WTC11 (cell line): ENCODE results near the gene QKI. TPM values are rescaled to one million over a fixed set of nuclear protein-coding genes. Genes with fewer than 3 reads are reported as not detected.

Source experiments
- ATAC-seq: fragments of 200-7000 bp; cut with Tn5 transposase; 2 replicates; pipeline ENCODE4 v1.10.0; 2021; ENCODE audit warnings: mild to moderate bottlenecking, moderate library complexity
- CTCF ChIA-PET: fragments of 300-600 bp; sonication (Branson Sonifier 250); formaldehyde crosslinking; loops from one replicate; lab custom pipeline; 2021; ENCODE audit warnings: antibody characterized with exemption; lab: Charles Lee
- POLR2A ChIA-PET: fragments of 350-600 bp; sonication (Branson Sonifier 250); formaldehyde crosslinking; loops from one replicate; lab custom pipeline; 2021; ENCODE audit warnings: antibody characterized with exemption; lab: Charles Lee
- DNase-seq: peaks from one replicate; pipeline ENCODE4 v3.0.0; 2021; ENCODE audit warnings: low spot score
- H3K27ac Mint-ChIP-seq: 2 replicates; pipeline ENCODE4 v1.8.0; 2021; ENCODE audit warnings: mixed read lengths
- H3K27me3 Mint-ChIP-seq: 2 replicates; pipeline ENCODE4 v1.8.0; 2021; ENCODE audit warnings: low read depth, mild to moderate bottlenecking, moderate library complexity, mixed read lengths
- H3K36me3 Mint-ChIP-seq: 2 replicates; pipeline ENCODE4 v1.8.0; 2021; ENCODE audit warnings: mixed read lengths
- H3K4me1 Mint-ChIP-seq: 2 replicates; pipeline ENCODE4 v1.8.0; 2022; ENCODE audit warnings: mixed read lengths
- H3K4me3 Mint-ChIP-seq: 2 replicates; pipeline ENCODE4 v1.8.0; 2021; ENCODE audit warnings: mild to moderate bottlenecking, moderate library complexity, mixed read lengths
- H3K9me3 Mint-ChIP-seq: 2 replicates; pipeline ENCODE4 v1.8.0; 2021; ENCODE audit warnings: mixed read lengths
- AFF4 ChIP-seq: sonication (generic); formaldehyde crosslinking; IDR thresholded peaks from 2 replicates; pipeline ENCODE4 v1.8.1; 2023; ENCODE audit warnings: mild to moderate bottlenecking, missing genetic modification reagents, borderline replicate concordance
- AR ChIP-seq: fragments of 250-450 bp; sonication (Bioruptor Pico); IDR thresholded peaks from 2 replicates; pipeline ENCODE4 v1.9.0; 2021; ENCODE audit warnings: mild to moderate bottlenecking
- CREM ChIP-seq: sonication (generic); formaldehyde crosslinking; IDR thresholded peaks from 2 replicates; pipeline ENCODE4 v1.8.1; 2022; ENCODE audit warnings: mild to moderate bottlenecking, missing genetic modification reagents, moderate library complexity
- ELF4 ChIP-seq: sonication (generic); formaldehyde crosslinking; IDR thresholded peaks from 2 replicates; pipeline ENCODE4 v1.8.1; 2022; ENCODE audit warnings: low read depth, mild to moderate bottlenecking, moderate library complexity, missing genetic modification reagents
- ESRRA ChIP-seq: sonication (generic); formaldehyde crosslinking; IDR thresholded peaks from 2 replicates; pipeline ENCODE4 v1.8.1; 2022; ENCODE audit warnings: mild to moderate bottlenecking, missing genetic modification reagents, borderline replicate concordance
- FOXK1 ChIP-seq: sonication (generic); formaldehyde crosslinking; IDR thresholded peaks from 2 replicates; pipeline ENCODE4 v1.8.0; 2022; ENCODE audit warnings: mild to moderate bottlenecking, moderate library complexity, missing genetic modification reagents
- JUN ChIP-seq: sonication (generic); formaldehyde crosslinking; IDR thresholded peaks from 2 replicates; pipeline ENCODE4 v1.8.0; 2023; ENCODE audit warnings: mild to moderate bottlenecking, missing genetic modification reagents
- NFATC4 ChIP-seq: fragments of 250-450 bp; sonication (Bioruptor Pico); IDR thresholded peaks from 2 replicates; pipeline ENCODE4 v1.9.0; 2021; ENCODE audit warnings: mild to moderate bottlenecking
- RELA ChIP-seq: sonication (generic); formaldehyde crosslinking; IDR thresholded peaks from 2 replicates; pipeline ENCODE4 v1.8.1; 2022; ENCODE audit warnings: missing genetic modification reagents, mild to moderate bottlenecking, borderline replicate concordance
- SMAD4 ChIP-seq: sonication (generic); formaldehyde crosslinking; IDR thresholded peaks from 2 replicates; pipeline ENCODE4 v1.8.0; 2022; ENCODE audit warnings: mild to moderate bottlenecking, missing genetic modification reagents
- SOX15 ChIP-seq: fragments of 250-450 bp; sonication (Bioruptor Pico); IDR thresholded peaks from 2 replicates; pipeline ENCODE4 v1.9.0; 2021; ENCODE audit warnings: mild to moderate bottlenecking
- TCF7 ChIP-seq: sonication (generic); formaldehyde crosslinking; IDR thresholded peaks from 2 replicates; pipeline ENCODE4 v1.8.0; 2022; ENCODE audit warnings: mild to moderate bottlenecking, low read depth, missing genetic modification reagents, moderate library complexity
- TEAD1 ChIP-seq: sonication (generic); formaldehyde crosslinking; IDR thresholded peaks from 2 replicates; pipeline ENCODE4 v1.8.0; 2022; ENCODE audit warnings: mild to moderate bottlenecking, missing genetic modification reagents
- ZNF138 ChIP-seq: sonication (generic); formaldehyde crosslinking; conservative IDR thresholded peaks from 2 replicates; pipeline ENCODE4 v1.8.1; 2022; ENCODE audit warnings: mild to moderate bottlenecking, moderate library complexity, missing genetic modification reagents
- ZNF317 ChIP-seq: sonication (generic); formaldehyde crosslinking; IDR thresholded peaks from 2 replicates; pipeline ENCODE4 v1.8.1; 2023; ENCODE audit warnings: low read depth, mild to moderate bottlenecking, moderate library complexity, missing genetic modification reagents, borderline replicate concordance
- ZNF396 ChIP-seq: fragments of 250-450 bp; sonication (Bioruptor Pico); IDR thresholded peaks from 2 replicates; pipeline ENCODE4 v1.8.0; 2021; ENCODE audit warnings: mild to moderate bottlenecking, moderate library complexity, borderline replicate concordance
- total RNA-seq: library from RNA; stranded (reverse); gene quantifications from 3 replicates; pipeline ENCODE4 v1.2.3, GENCODE V29; 2021
- TF ChIP-seq, protein P1 (sequence below): sonication (generic); formaldehyde crosslinking; IDR thresholded peaks from 2 replicates; pipeline ENCODE4 v1.8.0; 2022; ENCODE audit warnings: mild to moderate bottlenecking, missing genetic modification reagents
- TF ChIP-seq, protein P2 (sequence below): sonication (generic); formaldehyde crosslinking; IDR thresholded peaks from 2 replicates; pipeline ENCODE4 v1.8.1; 2022; ENCODE audit warnings: missing genetic modification reagents, borderline replicate concordance
- TF ChIP-seq, protein P3 (sequence below): sonication (generic); formaldehyde crosslinking; IDR thresholded peaks from 2 replicates; pipeline ENCODE4 v1.8.1; 2023; ENCODE audit warnings: mild to moderate bottlenecking, missing genetic modification reagents, moderate library complexity

Gene QKI
- total RNA-seq, 1 experiment from 2014 or later, result 145 TPM

DNA sequence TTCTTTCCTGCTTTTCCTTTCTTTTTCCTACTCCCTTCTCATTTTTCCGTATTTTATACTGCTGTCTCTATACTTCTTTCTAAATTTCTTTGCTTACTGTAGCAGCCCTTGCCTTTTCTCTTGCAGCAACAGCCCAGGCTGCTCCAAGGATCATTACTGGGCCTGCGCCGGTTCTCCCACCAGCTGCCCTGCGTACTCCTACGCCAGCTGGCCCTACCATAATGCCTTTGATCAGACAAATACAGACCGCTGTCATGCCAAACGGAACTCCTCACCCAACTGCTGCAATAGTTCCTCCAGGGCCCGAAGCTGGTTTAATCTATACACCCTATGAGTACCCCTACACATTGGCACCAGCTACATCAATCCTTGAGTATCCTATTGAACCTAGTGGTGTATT, 148.8 kb downstream of the QKI start:
- TF ChIP-seq AFF4 (CRISPR knock-in tag) (no peak), ZNF396 (no peak), ZNF138 (CRISPR knock-in tag) (no peak)
- TF ChIP-seq, protein P1, sequence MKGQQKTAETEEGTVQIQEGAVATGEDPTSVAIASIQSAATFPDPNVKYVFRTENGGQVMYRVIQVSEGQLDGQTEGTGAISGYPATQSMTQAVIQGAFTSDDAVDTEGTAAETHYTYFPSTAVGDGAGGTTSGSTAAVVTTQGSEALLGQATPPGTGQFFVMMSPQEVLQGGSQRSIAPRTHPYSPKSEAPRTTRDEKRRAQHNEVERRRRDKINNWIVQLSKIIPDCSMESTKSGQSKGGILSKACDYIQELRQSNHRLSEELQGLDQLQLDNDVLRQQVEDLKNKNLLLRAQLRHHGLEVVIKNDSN, result no peak
- TF ChIP-seq, protein P2, sequence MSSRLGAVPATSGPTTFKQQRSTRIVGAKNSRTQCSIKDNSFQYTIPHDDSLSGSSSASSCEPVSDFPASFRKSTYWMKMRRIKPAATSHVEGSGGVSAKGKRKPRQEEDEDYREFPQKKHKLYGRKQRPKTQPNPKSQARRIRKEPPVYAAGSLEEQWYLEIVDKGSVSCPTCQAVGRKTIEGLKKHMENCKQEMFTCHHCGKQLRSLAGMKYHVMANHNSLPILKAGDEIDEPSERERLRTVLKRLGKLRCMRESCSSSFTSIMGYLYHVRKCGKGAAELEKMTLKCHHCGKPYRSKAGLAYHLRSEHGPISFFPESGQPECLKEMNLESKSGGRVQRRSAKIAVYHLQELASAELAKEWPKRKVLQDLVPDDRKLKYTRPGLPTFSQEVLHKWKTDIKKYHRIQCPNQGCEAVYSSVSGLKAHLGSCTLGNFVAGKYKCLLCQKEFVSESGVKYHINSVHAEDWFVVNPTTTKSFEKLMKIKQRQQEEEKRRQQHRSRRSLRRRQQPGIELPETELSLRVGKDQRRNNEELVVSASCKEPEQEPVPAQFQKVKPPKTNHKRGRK (CRISPR knock-in tag), result no peak
- peaks cover 17% of the 10 kb centered on the region for H3K4me1 Mint-ChIP-seq
- H3K4me3 Mint-ChIP-seq, result no peak overlapping the region
- peak overlapping the region; percentile 71 for H3K27ac Mint-ChIP-seq
- no peaks in the 10 kb centered on the region for H3K9me3 Mint-ChIP-seq
- peaks cover 27% of the 10 kb centered on the region for H3K36me3 Mint-ChIP-seq
- CTCF ChIA-PET, result no interaction called here
- ATAC-seq, result no peak
- POLR2A ChIA-PET, result no interaction called here
- no peaks in the 10 kb centered on the region for H3K27me3 Mint-ChIP-seq
- DNase-seq, result no peak

DNA sequence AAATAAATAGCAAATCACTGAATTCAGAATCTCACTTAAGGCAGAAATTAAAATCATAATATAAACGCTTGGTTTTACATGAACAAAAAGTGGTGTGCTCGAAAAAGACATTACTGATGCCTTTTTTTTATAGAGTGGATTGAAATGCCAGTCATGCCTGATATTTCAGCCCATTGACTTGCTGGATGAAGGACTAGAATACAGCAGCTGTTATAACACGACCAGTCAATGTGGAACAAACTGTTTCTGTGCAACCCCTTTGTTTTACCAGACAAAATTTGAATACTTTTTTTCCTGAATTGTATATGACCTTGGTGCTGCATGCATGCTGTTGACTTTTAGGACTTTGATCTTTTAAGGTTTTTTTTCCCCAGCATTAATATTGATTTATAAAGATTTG, 150.0 kb downstream of the QKI start:
- Mint-ChIP-seq H3K9me3 (no peaks in the 10 kb centered on the region), H3K27ac (no peak overlapping the region), H3K4me1 (peaks cover 17% of the 10 kb centered on the region), H3K27me3 (no peaks in the 10 kb centered on the region), H3K36me3 (peaks cover 21% of the 10 kb centered on the region), H3K4me3 (no peak overlapping the region)
- POLR2A ChIA-PET, result no interaction called here
- CTCF ChIA-PET, result no interaction called here
- ATAC-seq, result no peak
- no peak for TF ChIP-seq SMAD4 (CRISPR knock-in tag)
- no peak for TF ChIP-seq ZNF317 (CRISPR knock-in tag)
- no peak for TF ChIP-seq FOXK1 (CRISPR knock-in tag)
- no peak for TF ChIP-seq JUN (CRISPR knock-in tag)
- TF ChIP-seq CREM (CRISPR knock-in tag), result no peak
- TF ChIP-seq, protein P3, sequence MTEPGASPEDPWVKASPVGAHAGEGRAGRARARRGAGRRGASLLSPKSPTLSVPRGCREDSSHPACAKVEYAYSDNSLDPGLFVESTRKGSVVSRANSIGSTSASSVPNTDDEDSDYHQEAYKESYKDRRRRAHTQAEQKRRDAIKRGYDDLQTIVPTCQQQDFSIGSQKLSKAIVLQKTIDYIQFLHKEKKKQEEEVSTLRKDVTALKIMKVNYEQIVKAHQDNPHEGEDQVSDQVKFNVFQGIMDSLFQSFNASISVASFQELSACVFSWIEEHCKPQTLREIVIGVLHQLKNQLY (CRISPR knock-in tag), result no peak
- no peak for TF ChIP-seq ELF4 (CRISPR knock-in tag)
- no peak for TF ChIP-seq AR (CRISPR knock-in tag)
- no peak for TF ChIP-seq RELA (CRISPR knock-in tag)
- TF ChIP-seq SOX15, result no peak
- no peak for TF ChIP-seq ESRRA (CRISPR knock-in tag)
- no peak for TF ChIP-seq TCF7 (CRISPR knock-in tag)
- TF ChIP-seq NFATC4 (CRISPR knock-in tag), result no peak
- no peak for TF ChIP-seq TEAD1 (CRISPR knock-in tag)
- TF ChIP-seq AFF4 (CRISPR knock-in tag), result no peak
- DNase-seq, result no peak
